K562 (cell line): ENCODE measurements around the gene BMP8B. TPM values are rescaled to one million over a fixed set of nuclear protein-coding genes. Genes with fewer than 3 reads are reported as not detected.

Experiments
- ATF1 ChIP-seq, 2 experiments: fragments of 450-650 bp in 1 of 2; IDR thresholded peaks; 2 replicates each; pipeline ENCODE4 v1.6.1; 2016; ENCODE audit warnings: missing compliant biosample characterization in 1 of 2, missing genetic modification characterization in 1 of 2
- CBFA2T2 ChIP-seq: fragments of 450-650 bp; conservative IDR thresholded peaks from 2 replicates; pipeline ENCODE4 v1.6.1; 2017; ENCODE audit warnings: mild to moderate bottlenecking
- FOXA3 ChIP-seq, 2 experiments: fragments of 450-650 bp in 1 of 2; sonication (generic) in 1 of 2; formaldehyde crosslinking; IDR thresholded peaks in 1 of 2; conservative IDR thresholded peaks in 1 of 2; 2 replicates each; pipeline versions ENCODE4 v1.4.0 to v1.8.0; 2020 to 2022; ENCODE audit warnings: mild to moderate bottlenecking in 2 of 2, missing genetic modification reagents in 1 of 2
- JUND ChIP-seq, 2 experiments: IDR thresholded peaks; 2 replicates in 1 of 2; 3 replicates in 1 of 2; pipeline ENCODE4 v1.6.1; 2011; ENCODE audit warnings: borderline replicate concordance in 2 of 2, low read depth in 2 of 2, low read length in 2 of 2, improper control_type of control experiment in 1 of 2, missing biosample characterization in 1 of 2, missing genetic modification characterization in 1 of 2, missing genetic modification reagents in 1 of 2
- LARP7 ChIP-seq: fragments of 450-650 bp; IDR thresholded peaks from 2 replicates; pipeline ENCODE4 v1.6.1; 2016
- LCOR ChIP-seq: sonication (generic); formaldehyde crosslinking; IDR thresholded peaks from 2 replicates; pipeline ENCODE4 v1.8.0; 2022; ENCODE audit warnings: mild to moderate bottlenecking, missing genetic modification reagents
- MAFG ChIP-seq: fragments of 450-650 bp; conservative IDR thresholded peaks from 2 replicates; pipeline ENCODE4 v1.6.1; 2016; ENCODE audit warnings: missing genetic modification characterization, missing compliant biosample characterization
- RAD21 ChIP-seq, 2 experiments: fragments of 250-450 bp in 1 of 2; fragments of 450-650 bp in 1 of 2; sonication (Bioruptor Pico) in 1 of 2; formaldehyde crosslinking in 1 of 2; IDR thresholded peaks in 1 of 2; conservative IDR thresholded peaks in 1 of 2; 2 replicates each; pipeline versions ENCODE4 v1.4.0 to v1.8.0; 2020 to 2022; ENCODE audit warnings: mild to moderate bottlenecking in 2 of 2, moderate library complexity in 1 of 2
- ZNF316 ChIP-seq: fragments of 450-650 bp; IDR thresholded peaks from 2 replicates; pipeline ENCODE4 v1.6.1; 2016
- polyA plus RNA-seq, 8 experiments: library from polyadenylated mRNA; depleted of rRNA in 4 of 8; stranded (reverse) in 5 of 8; unstranded in 3 of 8; fragments of >200 nt; fragmentation: Nextera tagmentation in 2 of 8; fragmentation: Illumina TruSeq in 1 of 8; extraction: Ambion mirVana in 2 of 8; extraction: Trizol in 1 of 8; gene quantifications; 2 replicates each; pipeline versions ENCODE4 v1.2.1 to v1.2.3, GENCODE V29; 2011 to 2014; ENCODE audit warnings: inconsistent platforms in 1 of 8, missing spikeins in 1 of 8
- total RNA-seq, 7 experiments: library from RNA; depleted of rRNA in 6 of 7; stranded (reverse); fragments of >200 nt in 6 of 7; fragmentation: Illumina TruSeq in 2 of 7; extraction: Trizol in 2 of 7; gene quantifications; 2 replicates each; pipeline versions ENCODE4 v1.2.1 to v1.2.3, GENCODE V29; 2011 to 2021; ENCODE audit warnings: low replicate concordance in 1 of 7
- TF ChIP-seq, protein P1 (sequence below): sonication (generic); formaldehyde crosslinking; IDR thresholded peaks from 2 replicates; pipeline ENCODE4 v1.8.0; 2023; ENCODE audit warnings: mild to moderate bottlenecking, missing genetic modification reagents
- TF ChIP-seq, protein P2 (sequence below), 3 experiments: IDR thresholded peaks in 2 of 3; conservative IDR thresholded peaks in 1 of 3; 2 replicates each; pipeline ENCODE4 v1.5.1; 2011 to 2012; ENCODE audit warnings: low read length in 3 of 3, mild to moderate bottlenecking in 3 of 3, control low read depth in 2 of 3, improper control_type of control experiment in 1 of 3, inconsistent platforms in 1 of 3, low read depth in 1 of 3, mixed read lengths in 1 of 3, moderate library complexity in 1 of 3; ENCODE audit not compliant: insufficient read depth in 2 of 3
- TF ChIP-seq, protein P3 (sequence below), 2 experiments: fragments of 450-650 bp; formaldehyde crosslinking in 1 of 2; IDR thresholded peaks; 2 replicates each; pipeline versions ENCODE4 v1.4.0 to v1.6.1; 2014 to 2020; ENCODE audit warnings: mild to moderate bottlenecking in 2 of 2, borderline replicate concordance in 1 of 2, low read depth in 1 of 2

Gene BMP8B
- total and polyA plus RNA-seq, 9 of the 15 experiments (the other 6 are each of a cell fraction or from before 2014, with no cell fraction given) = 0.03 to 0.33 (median 0.14) TPM

DNA sequence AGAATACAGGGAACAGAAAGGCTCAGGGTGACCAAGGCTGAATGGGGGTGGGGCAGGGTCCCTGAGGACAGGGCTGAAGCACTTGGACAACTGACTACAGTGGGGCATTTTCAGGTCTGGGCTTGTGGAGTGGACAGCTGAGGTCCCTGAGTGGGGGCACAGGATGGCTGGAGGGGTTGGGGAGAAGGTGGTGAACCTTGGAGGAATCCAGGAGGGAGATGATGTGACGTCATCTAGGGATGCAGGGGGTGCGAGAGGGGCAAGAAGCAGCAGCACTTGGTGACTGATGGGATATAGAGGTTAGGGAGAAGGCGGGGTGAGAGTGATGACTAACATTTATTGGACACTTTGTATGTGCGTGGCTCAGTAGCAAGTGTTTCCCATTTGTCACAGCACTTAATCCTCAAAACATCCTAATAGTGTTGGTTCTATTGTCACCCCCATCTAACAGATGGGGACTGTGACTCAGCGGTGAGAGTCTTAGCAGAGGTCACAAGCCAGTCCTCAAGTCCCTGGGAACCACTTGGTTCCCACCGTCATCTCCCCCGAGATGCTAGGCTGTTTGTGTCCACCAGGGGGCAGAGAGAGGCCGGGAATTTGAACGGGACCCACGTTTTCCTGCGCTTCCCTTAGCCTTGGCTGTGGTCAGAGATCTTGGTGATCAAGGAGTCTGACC lies 27.9 kb upstream of the BMP8B start (continued):
- TF ChIP-seq, protein P1, sequence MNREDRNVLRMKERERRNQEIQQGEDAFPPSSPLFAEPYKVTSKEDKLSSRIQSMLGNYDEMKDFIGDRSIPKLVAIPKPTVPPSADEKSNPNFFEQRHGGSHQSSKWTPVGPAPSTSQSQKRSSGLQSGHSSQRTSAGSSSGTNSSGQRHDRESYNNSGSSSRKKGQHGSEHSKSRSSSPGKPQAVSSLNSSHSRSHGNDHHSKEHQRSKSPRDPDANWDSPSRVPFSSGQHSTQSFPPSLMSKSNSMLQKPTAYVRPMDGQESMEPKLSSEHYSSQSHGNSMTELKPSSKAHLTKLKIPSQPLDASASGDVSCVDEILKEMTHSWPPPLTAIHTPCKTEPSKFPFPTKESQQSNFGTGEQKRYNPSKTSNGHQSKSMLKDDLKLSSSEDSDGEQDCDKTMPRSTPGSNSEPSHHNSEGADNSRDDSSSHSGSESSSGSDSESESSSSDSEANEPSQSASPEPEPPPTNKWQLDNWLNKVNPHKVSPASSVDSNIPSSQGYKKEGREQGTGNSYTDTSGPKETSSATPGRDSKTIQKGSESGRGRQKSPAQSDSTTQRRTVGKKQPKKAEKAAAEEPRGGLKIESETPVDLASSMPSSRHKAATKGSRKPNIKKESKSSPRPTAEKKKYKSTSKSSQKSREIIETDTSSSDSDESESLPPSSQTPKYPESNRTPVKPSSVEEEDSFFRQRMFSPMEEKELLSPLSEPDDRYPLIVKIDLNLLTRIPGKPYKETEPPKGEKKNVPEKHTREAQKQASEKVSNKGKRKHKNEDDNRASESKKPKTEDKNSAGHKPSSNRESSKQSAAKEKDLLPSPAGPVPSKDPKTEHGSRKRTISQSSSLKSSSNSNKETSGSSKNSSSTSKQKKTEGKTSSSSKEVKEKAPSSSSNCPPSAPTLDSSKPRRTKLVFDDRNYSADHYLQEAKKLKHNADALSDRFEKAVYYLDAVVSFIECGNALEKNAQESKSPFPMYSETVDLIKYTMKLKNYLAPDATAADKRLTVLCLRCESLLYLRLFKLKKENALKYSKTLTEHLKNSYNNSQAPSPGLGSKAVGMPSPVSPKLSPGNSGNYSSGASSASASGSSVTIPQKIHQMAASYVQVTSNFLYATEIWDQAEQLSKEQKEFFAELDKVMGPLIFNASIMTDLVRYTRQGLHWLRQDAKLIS (CRISPR knock-in tag) = no peak
- TF ChIP-seq ATF1 (CRISPR knock-in tag; IDR thresholded peaks at IDR 0.05) (no peak), ATF1 (tag; IDR thresholded peaks at IDR 0.05) (peak; percentile 77), MAFG (tag) (peak; percentile 51), RAD21 (CRISPR knock-in tag; conservative IDR thresholded peaks at IDR 0.05 in 1 of 2, IDR thresholded peaks at IDR 0.05 in 1 of 2) (peak; percentile 95 to 99), JUND (IDR thresholded peaks at IDR 0.05; ENCODE audit: borderline replicate concordance, low read depth, low read length) (peak; percentile 60; the same call in 1 of the 2 replicates), JUND (tag; IDR thresholded peaks at IDR 0.05; ENCODE audit: borderline replicate concordance, low read depth, low read length) (peak; percentile 56), FOXA3 (CRISPR knock-in tag; conservative IDR thresholded peaks at IDR 0.05 in 1 of 2, IDR thresholded peaks at IDR 0.05 in 1 of 2) (no peak), CBFA2T2 (no peak), ZNF316 (peak; percentile 31; the same call in 1 of the 2 replicates), LCOR (CRISPR knock-in tag) (no peak), LARP7 (no peak)
- TF ChIP-seq, protein P2, sequence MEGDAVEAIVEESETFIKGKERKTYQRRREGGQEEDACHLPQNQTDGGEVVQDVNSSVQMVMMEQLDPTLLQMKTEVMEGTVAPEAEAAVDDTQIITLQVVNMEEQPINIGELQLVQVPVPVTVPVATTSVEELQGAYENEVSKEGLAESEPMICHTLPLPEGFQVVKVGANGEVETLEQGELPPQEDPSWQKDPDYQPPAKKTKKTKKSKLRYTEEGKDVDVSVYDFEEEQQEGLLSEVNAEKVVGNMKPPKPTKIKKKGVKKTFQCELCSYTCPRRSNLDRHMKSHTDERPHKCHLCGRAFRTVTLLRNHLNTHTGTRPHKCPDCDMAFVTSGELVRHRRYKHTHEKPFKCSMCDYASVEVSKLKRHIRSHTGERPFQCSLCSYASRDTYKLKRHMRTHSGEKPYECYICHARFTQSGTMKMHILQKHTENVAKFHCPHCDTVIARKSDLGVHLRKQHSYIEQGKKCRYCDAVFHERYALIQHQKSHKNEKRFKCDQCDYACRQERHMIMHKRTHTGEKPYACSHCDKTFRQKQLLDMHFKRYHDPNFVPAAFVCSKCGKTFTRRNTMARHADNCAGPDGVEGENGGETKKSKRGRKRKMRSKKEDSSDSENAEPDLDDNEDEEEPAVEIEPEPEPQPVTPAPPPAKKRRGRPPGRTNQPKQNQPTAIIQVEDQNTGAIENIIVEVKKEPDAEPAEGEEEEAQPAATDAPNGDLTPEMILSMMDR (IDR thresholded peaks at IDR 0.05 in 2 of 3, conservative IDR thresholded peaks at IDR 0.05 in 1 of 3; ENCODE audit: insufficient read depth in 2 of 3, low read depth in 1 of 3, low read length in 3 of 3) = peak; percentile 87 to 94 (median 91)
- TF ChIP-seq, protein P3, sequence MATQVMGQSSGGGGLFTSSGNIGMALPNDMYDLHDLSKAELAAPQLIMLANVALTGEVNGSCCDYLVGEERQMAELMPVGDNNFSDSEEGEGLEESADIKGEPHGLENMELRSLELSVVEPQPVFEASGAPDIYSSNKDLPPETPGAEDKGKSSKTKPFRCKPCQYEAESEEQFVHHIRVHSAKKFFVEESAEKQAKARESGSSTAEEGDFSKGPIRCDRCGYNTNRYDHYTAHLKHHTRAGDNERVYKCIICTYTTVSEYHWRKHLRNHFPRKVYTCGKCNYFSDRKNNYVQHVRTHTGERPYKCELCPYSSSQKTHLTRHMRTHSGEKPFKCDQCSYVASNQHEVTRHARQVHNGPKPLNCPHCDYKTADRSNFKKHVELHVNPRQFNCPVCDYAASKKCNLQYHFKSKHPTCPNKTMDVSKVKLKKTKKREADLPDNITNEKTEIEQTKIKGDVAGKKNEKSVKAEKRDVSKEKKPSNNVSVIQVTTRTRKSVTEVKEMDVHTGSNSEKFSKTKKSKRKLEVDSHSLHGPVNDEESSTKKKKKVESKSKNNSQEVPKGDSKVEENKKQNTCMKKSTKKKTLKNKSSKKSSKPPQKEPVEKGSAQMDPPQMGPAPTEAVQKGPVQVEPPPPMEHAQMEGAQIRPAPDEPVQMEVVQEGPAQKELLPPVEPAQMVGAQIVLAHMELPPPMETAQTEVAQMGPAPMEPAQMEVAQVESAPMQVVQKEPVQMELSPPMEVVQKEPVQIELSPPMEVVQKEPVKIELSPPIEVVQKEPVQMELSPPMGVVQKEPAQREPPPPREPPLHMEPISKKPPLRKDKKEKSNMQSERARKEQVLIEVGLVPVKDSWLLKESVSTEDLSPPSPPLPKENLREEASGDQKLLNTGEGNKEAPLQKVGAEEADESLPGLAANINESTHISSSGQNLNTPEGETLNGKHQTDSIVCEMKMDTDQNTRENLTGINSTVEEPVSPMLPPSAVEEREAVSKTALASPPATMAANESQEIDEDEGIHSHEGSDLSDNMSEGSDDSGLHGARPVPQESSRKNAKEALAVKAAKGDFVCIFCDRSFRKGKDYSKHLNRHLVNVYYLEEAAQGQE (IDR thresholded peaks at IDR 0.05; ENCODE audit: borderline replicate concordance) = peak; percentile 93
- TF ChIP-seq, protein P3 (CRISPR knock-in tag; IDR thresholded peaks at IDR 0.05; ENCODE audit: low read depth) = no peak
